ENCODE data around the gene MED12L. TPM values are rescaled to one million over a fixed set of nuclear protein-coding genes. Genes with fewer than 3 reads are reported as not detected.

MED12L gene
- polyA plus RNA-seq, 1 donor from 2014 or later, result 28.5 TPM

- no peak overlapping the region for H3K27ac ChIP-seq (ENCODE audit: low read length)
- no peak overlapping the region for H3K4me2 ChIP-seq (ENCODE audit: low read length)
- H4K20me1 ChIP-seq (ENCODE audit: insufficient read depth), result no peaks in the 10 kb centered on the region
- H3K79me2 ChIP-seq (replicated peaks; ENCODE audit: insufficient read depth, low read length), result no peaks in the 10 kb centered on the region
- no peaks in the 10 kb centered on the region for H3K27me3 ChIP-seq (ENCODE audit: insufficient read depth, low read depth, low read length)
- no peak for TF ChIP-seq RAD21 (conservative IDR thresholded peaks at IDR 0.05)
- no peak for TF ChIP-seq REST (IDR thresholded peaks at IDR 0.05; ENCODE audit: borderline replicate concordance)
- no peak for TF ChIP-seq EZH2 (IDR thresholded peaks at IDR 0.05; ENCODE audit: borderline replicate concordance, insufficient read depth, low read length, poor library complexity, severe bottlenecking)
- no peak for TF ChIP-seq MXI1 (conservative IDR thresholded peaks at IDR 0.05; ENCODE audit: poor library complexity, severe bottlenecking)
- no peak for TF ChIP-seq TAF1 (IDR thresholded peaks at IDR 0.05; ENCODE audit: low read depth)
- no peak for TF ChIP-seq EP300 (conservative IDR thresholded peaks at IDR 0.05; ENCODE audit: poor library complexity, severe bottlenecking)
- TF ChIP-seq POLR2AphosphoS5 (IDR thresholded peaks at IDR 0.05), result no peak
- no peak for TF ChIP-seq SMC3 (conservative IDR thresholded peaks at IDR 0.05; ENCODE audit: poor library complexity)
- no peak for TF ChIP-seq CTCF (IDR thresholded peaks at IDR 0.05; ENCODE audit: poor library complexity, severe bottlenecking)
- no peaks in the 10 kb centered on the region for H3K9me3 ChIP-seq (ENCODE audit: low read length)
- no peaks in the 10 kb centered on the region for H3K36me3 ChIP-seq (ENCODE audit: insufficient read depth, low read length)
- H3K9ac ChIP-seq (ENCODE audit: low read length), result no peak overlapping the region
- H2AFZ ChIP-seq (ENCODE audit: low read depth, low read length), result no peak overlapping the region
- no peak overlapping the region for H3K4me3 ChIP-seq (ENCODE audit: low read length)
- H3K9me2 ChIP-seq (ENCODE audit: insufficient read depth, low read length), result no peaks in the 10 kb centered on the region
- H3F3A ChIP-seq (ENCODE audit: insufficient read depth, low read length, poor library complexity, severe bottlenecking), result no peaks in the 10 kb centered on the region
Observed at GRCh38 chr3:151320131-151320530, 234.7 kb downstream of the MED12L start.

DNA sequence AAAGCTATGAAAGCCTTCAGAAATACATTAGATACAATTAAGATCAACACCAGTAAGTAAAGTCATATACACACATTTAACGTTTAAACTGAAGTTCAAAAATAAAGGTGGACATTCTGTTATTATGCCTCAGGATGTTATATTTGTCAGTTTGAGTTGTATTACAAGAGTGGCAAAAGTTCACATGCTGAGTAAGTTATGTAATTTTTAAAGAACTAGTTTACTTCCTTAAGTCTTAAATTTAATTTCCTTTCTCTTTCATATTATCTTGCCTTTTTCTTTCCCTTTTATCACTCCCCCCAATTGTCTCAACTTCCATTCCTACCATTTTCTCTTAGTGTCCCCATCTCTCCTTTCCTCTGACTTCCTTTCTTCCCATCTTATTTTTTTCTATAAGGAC is 236.1 kb downstream of the MED12L start:
- H3K4me3 ChIP-seq (ENCODE audit: low read length), result no peak overlapping the region
- H2AFZ ChIP-seq (ENCODE audit: low read depth, low read length), result no peak overlapping the region
- H3K4me2 ChIP-seq (ENCODE audit: low read length), result no peak overlapping the region
- no peaks in the 10 kb centered on the region for H3F3A ChIP-seq (ENCODE audit: insufficient read depth, low read length, poor library complexity, severe bottlenecking)
- no peak for TF ChIP-seq TAF1 (IDR thresholded peaks at IDR 0.05; ENCODE audit: low read depth)
- TF ChIP-seq MXI1 (conservative IDR thresholded peaks at IDR 0.05; ENCODE audit: poor library complexity, severe bottlenecking), result no peak
- TF ChIP-seq RAD21 (conservative IDR thresholded peaks at IDR 0.05), result no peak
- TF ChIP-seq CTCF (IDR thresholded peaks at IDR 0.05; ENCODE audit: poor library complexity, severe bottlenecking), result no peak
- no peak for TF ChIP-seq EP300 (conservative IDR thresholded peaks at IDR 0.05; ENCODE audit: poor library complexity, severe bottlenecking)
- no peak for TF ChIP-seq EZH2 (IDR thresholded peaks at IDR 0.05; ENCODE audit: borderline replicate concordance, insufficient read depth, low read length, poor library complexity, severe bottlenecking)
- no peak for TF ChIP-seq SMC3 (conservative IDR thresholded peaks at IDR 0.05; ENCODE audit: poor library complexity)
- no peak for TF ChIP-seq POLR2AphosphoS5 (IDR thresholded peaks at IDR 0.05)
- no peak for TF ChIP-seq REST (IDR thresholded peaks at IDR 0.05; ENCODE audit: borderline replicate concordance)
- no peak overlapping the region for H3K27ac ChIP-seq (ENCODE audit: low read length)
- H4K20me1 ChIP-seq (ENCODE audit: insufficient read depth), result no peaks in the 10 kb centered on the region
- H3K27me3 ChIP-seq (ENCODE audit: insufficient read depth, low read depth, low read length), result no peaks in the 10 kb centered on the region
- no peaks in the 10 kb centered on the region for H3K79me2 ChIP-seq (replicated peaks; ENCODE audit: insufficient read depth, low read length)
- H3K9me3 ChIP-seq (ENCODE audit: low read length), result no peaks in the 10 kb centered on the region
- H3K9ac ChIP-seq (ENCODE audit: low read length), result no peak overlapping the region
- H3K36me3 ChIP-seq (ENCODE audit: insufficient read depth, low read length), result no peaks in the 10 kb centered on the region
- H3K9me2 ChIP-seq (ENCODE audit: insufficient read depth, low read length), result no peaks in the 10 kb centered on the region
